ENCODE measurements around the gene DGCR8.

GRCh38 chr22:20032407-20032991 is 47.5 kb upstream of the DGCR8 start:
- TF ChIP-seq NFRKB (IDR thresholded peaks at IDR 0.05) (no peak), ELF4 (IDR thresholded peaks at IDR 0.05) (no peak), BHLHE40 (IDR thresholded peaks at IDR 0.05; ENCODE audit: borderline replicate concordance) (no peak), SP1 (IDR thresholded peaks at IDR 0.05) (no peak), ARNT (IDR thresholded peaks at IDR 0.05) (no peak), ZNF384 (IDR thresholded peaks at IDR 0.05) (no peak), FOXM1 (IDR thresholded peaks at IDR 0.05; ENCODE audit: borderline replicate concordance) (no peak), PKNOX1 (IDR thresholded peaks at IDR 0.05) (no peak), SUZ12 (IDR thresholded peaks at IDR 0.05) (no peak), FOXK2 (IDR thresholded peaks at IDR 0.05) (no peak), HDGF (IDR thresholded peaks at IDR 0.05; ENCODE audit: borderline replicate concordance) (no peak), CTBP1 (IDR thresholded peaks at IDR 0.05; ENCODE audit: borderline replicate concordance) (no peak)
